ENCODE measurements around the gene FRG2C.
"Not testable (repeated sequence)": the region's sequence is repeated elsewhere in the genome, so short reads cannot be mapped to it uniquely, and the experiment has no call there.

GRCh38 chr3:75645548-75645947, 18.6 kb upstream of the FRG2C start:
- TF ChIP-seq CTCF (CRISPR knock-in tag; IDR thresholded peaks at IDR 0.05); ZNF550 (CRISPR knock-in tag; IDR thresholded peaks at IDR 0.05; ENCODE audit: borderline replicate concordance); CREB3 (CRISPR knock-in tag; IDR thresholded peaks at IDR 0.05); CREM (IDR thresholded peaks at IDR 0.05); CREM (CRISPR knock-in tag; IDR thresholded peaks at IDR 0.05); CEBPB (IDR thresholded peaks at IDR 0.05; ENCODE audit: borderline replicate concordance, low read depth, low read length); ZKSCAN1 (IDR thresholded peaks at IDR 0.05; ENCODE audit: low read length); RBM39 (IDR thresholded peaks at IDR 0.05; ENCODE audit: low read depth, low read length, poor library complexity, severe bottlenecking); POLR2AphosphoS5 (IDR thresholded peaks at IDR 0.05; ENCODE audit: low read depth, low read length): not testable (repeated sequence)

Measured in HepG2 (cell line).